HG03097 (cell line): ENCODE measurements around the gene KLF13.

Experiments used
- ATAC-seq: cut with Tn5 transposase; IDR thresholded peaks from one replicate; pipeline ENCODE4 v1.9.1; 2021; ENCODE audit not compliant: unreplicated experiment, low FRiP score

KLF13 gene

DNA sequence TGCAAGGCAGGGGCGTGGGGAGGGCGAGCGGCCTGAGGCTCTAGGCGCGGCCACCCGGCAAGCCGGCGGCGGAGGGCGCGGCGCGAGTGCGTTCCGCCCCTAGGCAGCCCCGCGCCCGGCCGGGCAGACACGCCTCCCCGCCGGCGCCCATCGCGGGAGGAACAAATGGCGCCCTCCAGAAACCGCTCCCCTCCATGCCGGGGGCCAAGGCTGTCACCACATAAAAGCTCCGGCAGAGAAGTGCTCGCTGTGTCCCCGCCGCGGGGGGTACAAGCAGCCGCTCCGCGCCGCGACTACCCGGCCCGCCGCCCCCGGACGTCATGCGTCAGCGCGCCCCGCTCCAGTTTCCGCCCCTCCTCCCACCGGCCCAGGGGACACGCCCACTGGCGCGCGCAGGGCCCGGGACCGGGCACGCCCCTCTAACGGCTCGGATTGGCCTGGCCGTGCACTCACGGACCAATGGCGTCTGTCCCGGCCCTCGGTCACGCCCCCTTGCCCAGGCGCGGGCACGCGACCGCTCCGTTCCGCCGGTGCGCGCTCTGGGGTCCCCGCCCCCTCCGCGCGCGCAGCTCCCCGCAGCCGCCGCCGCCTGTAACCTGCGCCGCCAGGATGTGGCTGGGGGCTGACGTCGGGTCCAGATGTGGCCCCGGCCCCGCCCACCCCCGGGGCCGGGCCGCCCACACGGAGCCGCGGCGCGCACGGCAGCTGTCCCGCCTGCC lies at the start of gene KLF13:
KLF13 (plus strand) TSS at position 680 of the 719 bp plus-strand sequence. CDS start 378 bp downstream, outside the sequence.
- ATAC-seq = peak; percentile 52

DNA sequence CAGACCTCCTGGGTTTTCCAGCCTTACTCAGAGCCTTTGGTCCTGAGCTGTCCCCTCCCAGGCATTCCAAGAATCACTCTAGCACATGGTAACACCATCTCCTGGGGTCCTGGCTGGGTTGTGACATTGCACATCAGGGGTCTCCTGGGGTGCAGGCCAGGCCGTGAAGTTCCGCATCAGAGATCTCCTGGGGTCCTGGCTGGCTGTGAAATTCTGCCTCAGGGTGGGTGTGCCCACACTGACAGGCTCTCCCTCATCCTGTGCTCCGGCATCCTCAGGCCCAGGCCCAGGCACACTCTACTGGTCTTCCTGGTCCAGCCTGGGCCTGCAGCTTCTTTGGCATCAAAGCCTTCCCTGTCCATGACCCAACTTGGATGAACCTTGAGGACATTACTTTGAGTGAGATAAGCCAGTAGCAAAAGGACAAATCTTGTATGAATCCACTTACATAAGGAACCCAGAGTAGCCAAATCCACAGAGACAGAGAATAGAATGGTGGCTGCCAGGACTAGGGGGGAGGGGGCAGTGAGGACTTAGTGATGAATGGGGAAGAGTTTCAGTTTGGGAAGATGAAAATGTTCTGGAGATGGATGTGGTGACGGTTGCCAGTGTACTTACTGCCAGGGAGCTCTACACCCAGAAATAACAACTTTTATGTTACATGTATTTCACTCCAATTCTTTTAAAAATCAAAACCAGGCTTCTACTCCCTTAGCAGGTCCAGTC lies 49.1 kb upstream of the KLF13 start:
- no peak for ATAC-seq

GRCh38 chr15:31278061-31278445 lies 48.6 kb upstream of the KLF13 start:
- ATAC-seq = no peak

- no peak for ATAC-seq
Measured at GRCh38 chr15:31278544-31279220, 48.0 kb upstream of the KLF13 start.

DNA sequence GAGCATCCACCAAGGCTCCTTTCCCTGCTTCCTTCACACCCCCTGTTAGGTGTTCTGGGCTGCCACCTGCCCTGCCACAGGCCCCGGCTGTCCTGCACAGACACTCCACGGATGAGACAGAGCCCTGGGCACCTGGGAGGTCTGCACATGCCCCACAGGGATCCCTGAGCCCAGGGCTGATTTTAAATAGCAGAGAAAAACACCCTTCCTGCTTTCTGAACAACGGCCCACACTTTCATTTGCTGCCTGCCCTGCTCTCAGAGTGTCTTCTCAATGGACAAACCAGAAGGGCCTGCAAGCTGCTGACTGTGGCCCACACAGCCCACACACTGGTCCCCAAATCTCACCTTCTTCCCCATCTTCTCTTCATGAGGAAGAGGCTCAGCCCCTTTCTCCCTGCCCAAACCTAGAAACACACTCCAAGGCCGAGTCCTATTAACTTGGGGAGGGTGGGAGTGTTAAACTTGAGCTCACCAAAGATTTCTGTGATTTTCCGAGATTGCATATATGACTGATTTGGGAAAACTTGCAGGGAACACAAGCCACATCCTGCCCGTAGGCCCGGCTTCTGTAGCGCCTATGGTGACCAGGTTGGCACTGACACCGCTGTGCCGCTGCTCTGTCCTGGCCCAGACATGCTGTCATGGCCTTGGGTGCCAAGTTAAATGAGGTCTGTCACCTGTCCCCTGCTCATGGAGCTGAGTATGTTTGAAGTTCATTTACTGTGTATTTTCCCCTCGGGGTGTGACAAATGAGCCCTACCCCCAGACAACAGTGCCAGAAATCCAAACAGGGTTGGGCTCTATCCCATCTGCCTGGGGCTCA lies 47.2 kb upstream of the KLF13 start:
- ATAC-seq = no peak

DNA sequence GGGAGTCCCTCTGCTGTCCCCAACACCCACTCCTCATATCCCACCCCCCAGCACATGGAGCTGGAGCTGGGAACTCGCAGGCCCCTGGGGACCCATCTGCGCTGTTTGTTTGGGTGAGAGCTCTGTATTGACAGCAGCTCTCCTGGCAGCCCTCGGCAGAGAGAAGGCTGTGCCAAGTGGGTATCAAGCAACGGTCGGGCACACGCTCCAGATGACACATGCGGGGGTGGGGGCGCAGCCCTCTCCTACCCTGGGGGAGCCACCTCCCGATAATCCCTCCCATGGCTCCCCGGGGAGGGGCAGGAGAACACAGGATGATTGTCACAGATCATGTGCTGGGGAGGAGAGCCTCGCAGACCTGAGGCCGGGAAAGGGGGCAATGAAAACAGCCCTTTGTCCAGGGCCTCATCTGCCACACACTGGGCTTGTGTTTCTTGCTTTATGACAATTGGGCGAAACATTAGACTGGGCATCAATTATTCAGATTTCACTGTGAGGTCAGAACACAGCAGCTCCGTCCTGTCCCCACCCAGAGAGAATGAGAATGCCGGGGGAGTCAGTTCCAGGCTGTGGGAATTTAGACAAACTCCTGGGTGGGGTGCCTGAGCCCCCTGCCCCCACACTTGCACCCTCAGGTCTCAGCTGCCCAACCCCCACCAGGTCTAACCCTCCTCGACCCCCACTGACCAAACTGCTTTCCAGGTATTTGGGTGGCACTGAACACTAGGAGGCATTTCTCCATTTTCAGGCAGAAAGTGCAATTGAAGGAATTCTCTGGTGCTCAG lies 46.4 kb upstream of the KLF13 start:
- ATAC-seq = no peak

GRCh38 chr15:31280831-31281216 lies 45.8 kb upstream of the KLF13 start:
- no peak for ATAC-seq

DNA sequence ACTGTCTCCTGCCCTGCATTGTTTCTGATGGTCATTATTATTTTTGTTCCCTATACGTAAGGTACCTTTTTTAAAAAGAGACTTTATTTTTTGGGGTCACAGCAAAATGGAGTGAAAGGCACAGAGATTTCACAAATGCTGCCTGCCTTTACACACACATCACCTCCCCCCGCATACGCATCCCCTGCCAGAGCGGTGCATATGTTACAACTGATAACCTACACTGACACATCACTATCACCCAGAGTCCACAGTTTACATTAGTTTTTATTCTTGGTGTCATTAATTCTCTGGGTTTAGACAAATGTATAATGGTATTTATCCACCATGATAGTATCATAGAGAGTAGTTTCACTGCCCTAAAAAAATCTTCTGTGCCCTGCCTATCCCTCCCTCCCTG lies 43.6 kb upstream of the KLF13 start:
- no peak for ATAC-seq

DNA sequence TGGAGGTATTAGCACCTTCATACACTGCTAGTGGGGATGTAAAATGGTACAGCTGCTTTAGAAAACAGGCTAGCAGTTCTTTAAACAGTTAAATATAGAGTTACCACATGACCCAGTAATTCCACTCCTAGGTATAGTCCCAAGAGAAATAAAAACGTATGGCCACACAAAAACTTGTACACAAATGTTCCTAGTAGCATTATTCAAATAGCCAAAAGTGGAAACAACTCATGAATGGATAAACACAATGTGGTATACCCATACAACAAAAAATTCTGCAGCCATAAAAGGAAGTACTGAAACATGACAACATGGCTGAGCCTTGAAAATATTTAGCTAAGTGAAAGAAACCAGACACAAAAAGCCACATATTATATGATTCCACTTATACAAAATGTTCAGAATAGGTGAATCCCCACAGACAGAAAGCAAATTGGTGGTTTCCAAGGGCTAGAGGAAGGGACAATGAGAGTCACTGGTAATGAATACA lies 40.8 kb upstream of the KLF13 start:
- peak; percentile 81 for ATAC-seq

- no peak for ATAC-seq
Measured at GRCh38 chr15:31291048-31291578, 35.5 kb upstream of the KLF13 start.

- no peak for ATAC-seq
Measured at GRCh38 chr15:31292391-31293015, 34.1 kb upstream of the KLF13 start.

DNA sequence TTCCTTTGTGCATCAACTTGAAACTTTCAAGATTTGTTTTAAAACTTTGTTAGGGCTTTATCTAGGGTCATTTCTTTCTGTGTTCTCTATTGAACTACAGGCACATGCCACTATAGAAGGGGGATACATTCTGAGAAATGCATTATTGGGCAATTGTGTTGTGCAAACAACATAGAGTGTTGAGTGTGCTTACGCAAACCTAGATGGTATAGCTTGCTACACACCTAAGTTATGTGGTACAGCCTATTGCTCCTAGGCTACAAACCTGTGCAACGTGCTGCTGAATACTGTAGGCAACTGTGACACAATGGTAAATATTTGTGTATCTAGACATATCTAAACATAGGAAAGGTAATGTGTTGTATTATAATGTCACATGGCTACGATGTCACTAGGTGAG lies 33.0 kb upstream of the KLF13 start:
- ATAC-seq = no peak

DNA sequence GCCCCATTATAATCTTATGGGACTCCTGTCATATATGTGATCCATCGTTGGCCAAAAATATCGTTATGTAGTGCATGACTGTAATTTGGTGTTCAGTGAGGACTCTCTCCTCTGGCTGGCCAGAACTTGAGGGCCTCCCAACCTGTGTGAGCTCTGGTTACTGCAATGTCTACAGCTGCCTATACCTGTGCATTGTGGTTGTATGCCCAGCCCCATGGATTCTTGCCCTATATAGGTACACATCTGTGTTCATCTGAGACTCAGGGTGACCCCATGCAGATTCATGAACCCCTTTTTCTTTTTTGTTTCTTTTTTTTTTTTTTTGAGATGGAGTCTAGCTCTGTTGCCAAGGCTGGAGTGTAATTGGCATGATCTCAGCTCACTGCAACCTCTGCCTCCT lies 32.6 kb upstream of the KLF13 start:
- no peak for ATAC-seq

- ATAC-seq = no peak
Measured at GRCh38 chr15:31295658-31296057, 31.0 kb upstream of the KLF13 start.

GRCh38 chr15:31296219-31296645 lies 30.4 kb upstream of the KLF13 start:
- no peak for ATAC-seq

DNA sequence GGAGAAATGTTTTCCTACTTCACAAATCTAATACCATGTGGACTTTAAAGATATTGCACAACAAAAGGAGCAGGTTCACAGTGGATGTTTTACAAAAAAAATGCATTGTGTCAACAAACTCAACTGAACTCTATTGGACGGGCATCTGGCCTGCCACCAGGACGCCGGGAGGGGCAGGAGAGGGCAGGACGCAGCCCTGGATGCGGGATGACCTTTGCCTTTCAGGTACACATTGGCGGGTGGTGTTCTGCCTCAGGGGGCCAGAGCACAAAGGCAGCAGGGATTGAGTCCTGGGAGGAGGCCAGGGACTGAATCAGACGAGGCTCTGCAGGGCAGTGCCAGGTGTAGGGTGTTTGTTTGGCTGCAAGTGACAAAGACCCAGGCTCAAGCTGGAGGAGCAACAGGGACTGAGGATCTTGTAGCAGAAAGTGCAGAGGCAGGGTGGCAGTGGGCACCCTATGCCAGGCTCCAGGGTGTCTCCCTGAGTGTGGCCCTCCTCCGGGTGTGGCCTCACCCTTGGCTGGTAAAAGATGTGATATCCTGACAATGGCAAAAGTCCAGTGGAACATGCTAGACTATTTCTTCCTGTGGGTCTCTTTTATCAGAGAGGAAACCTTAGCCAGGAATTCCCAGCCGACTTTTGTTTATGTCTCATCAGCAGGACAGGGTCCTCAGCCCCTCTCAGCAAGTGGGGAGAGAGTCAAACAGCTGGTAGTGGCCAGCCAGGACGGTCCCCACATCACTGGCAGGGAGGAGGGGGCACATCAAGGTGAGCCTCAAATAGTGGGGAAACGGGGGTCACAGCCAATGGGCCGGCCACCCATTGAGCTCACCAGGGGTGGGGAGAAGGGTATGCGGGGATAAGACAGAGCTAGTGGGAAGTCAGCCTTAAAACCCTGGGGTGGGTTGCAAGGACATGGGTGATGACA lies 29.7 kb upstream of the KLF13 start:
- no peak for ATAC-seq

GRCh38 chr15:31297575-31298456 lies 28.8 kb upstream of the KLF13 start:
- ATAC-seq = no peak
